ENCODE data around the gene KMT5B. TPM values are rescaled to one million over a fixed set of nuclear protein-coding genes. Genes with fewer than 3 reads are reported as not detected.
A peak's percentile ranks its signal among the peaks of the same experiment; 100 is the strongest.

The KMT5B gene
- total RNA-seq, 1 donor from 2014 or later: 17.5 TPM

- DNase-seq (ENCODE audit: low read depth): no peak
- no peak for TF ChIP-seq CTCF (conservative IDR thresholded peaks at IDR 0.05; ENCODE audit: low read depth, low read length)
- H3K4me3 ChIP-seq (ENCODE audit: low read depth, low read length): no peak overlapping the region
Observed at GRCh38 chr11:68135161-68135560, 77.9 kb downstream of the KMT5B start.

- DNase-seq (ENCODE audit: low read depth): no peak
- no peak overlapping the region for H3K4me3 ChIP-seq (ENCODE audit: low read depth, low read length)
- TF ChIP-seq CTCF (conservative IDR thresholded peaks at IDR 0.05; ENCODE audit: low read depth, low read length): no peak
Observed at GRCh38 chr11:68133761-68134160, 79.3 kb downstream of the KMT5B start.

GRCh38 chr11:68130121-68130520 is 83.0 kb downstream of the KMT5B start:
- no peak overlapping the region for H3K4me3 ChIP-seq (ENCODE audit: low read depth, low read length)
- no peak for TF ChIP-seq CTCF (conservative IDR thresholded peaks at IDR 0.05; ENCODE audit: low read depth, low read length)
- DNase-seq (ENCODE audit: low read depth): no peak

GRCh38 chr11:68128682-68129327 is 84.3 kb downstream of the KMT5B start:
- no peak for DNase-seq (ENCODE audit: low read depth)
- no peak for TF ChIP-seq CTCF (conservative IDR thresholded peaks at IDR 0.05; ENCODE audit: low read depth, low read length)
- H3K4me3 ChIP-seq (ENCODE audit: low read depth, low read length): peak overlapping the region; percentile 45

- peak overlapping the region; percentile 45 for H3K4me3 ChIP-seq (ENCODE audit: low read depth, low read length)
- DNase-seq (ENCODE audit: low read depth): no peak
- TF ChIP-seq CTCF (conservative IDR thresholded peaks at IDR 0.05; ENCODE audit: low read depth, low read length): no peak
Observed at GRCh38 chr11:68127714-68128681, 85.1 kb downstream of the KMT5B start.

- H3K4me3 ChIP-seq (ENCODE audit: low read depth, low read length): no peak overlapping the region
- no peak for DNase-seq (ENCODE audit: low read depth)
- no peak for TF ChIP-seq CTCF (conservative IDR thresholded peaks at IDR 0.05; ENCODE audit: low read depth, low read length)
Observed at GRCh38 chr11:68125164-68125563, 87.9 kb downstream of the KMT5B start.

Data from epithelial cell of proximal tubule (primary cell).